Heart left ventricle (tissue), 13 donors: ENCODE data around the gene SELENOP.

Source experiments
- CTCF ChIP-seq, 12 donors: fragments of 200-600 bp; sonication (generic) in 4 of 12; IDR thresholded peaks; one replicate each; pipeline versions ENCODE4 v1.5.0 to v1.8.0; 2018 to 2022; ENCODE audit warnings: antibody characterized with exemption in 12 of 12, mild to moderate bottlenecking in 5 of 12
- POLR2A ChIP-seq, 2 donors: fragments of 450-650 bp; IDR thresholded peaks; one replicate each; pipeline ENCODE4 v1.6.1; 2017; ENCODE audit warnings: antibody characterized with exemption in 2 of 2, mild to moderate bottlenecking in 2 of 2, moderate library complexity in 2 of 2
- donor health status: ischemic (EF 13 %, LVEDD 7.1; RV severe dilation, severe dysfunction).
- donor health status: DM: no; HTN: yes; CAD: no.
- donor health status: DM: no; HTN: no; CAD: no.
- donor health status: ischemic (EF 25% LVEDD 6.9; RV normal size, moderate dysfunction).
- donor health status: ischemic (EF 25% LVEDD 5.7; RV mildly dilated, moderate dysfunction).
- donor health status: ischemic (EF 35%, LVEDD 5.7; RV mildly dilated, moderate dysfunction).
- donor health status: nonischemic (EF 11% LVEDD 7.7; RV severe dilation, severe dysfunction).
- donor health status: DM: yes; HTN: yes; CAD: no.
- donor health status: PGD.
- donor health status: ischemic (EF 29% LVEDD 5.4; RV normal size, mild dysfunction).
- donor health status: nonischemic (EF 23%, LVEDD 6.1; RV moderate dilation, normal function).

- TF ChIP-seq CTCF (IDR thresholded peaks at IDR 0.05) (no peak), POLR2A (IDR thresholded peaks at IDR 0.05) (no peak)
These were observed 51.3 kb downstream of the SELENOP start for GRCh38 chr5:42760426-42760825.
